ENCODE results near the gene PCP2. TPM values are rescaled to one million over a fixed set of nuclear protein-coding genes. Genes with fewer than 3 reads are reported as not detected.

PCP2 gene
- polyA plus RNA-seq, 2 of the 4 experiments (the other 2 are of a cell fraction): 0.19 TPM; not detected in 1

DNA sequence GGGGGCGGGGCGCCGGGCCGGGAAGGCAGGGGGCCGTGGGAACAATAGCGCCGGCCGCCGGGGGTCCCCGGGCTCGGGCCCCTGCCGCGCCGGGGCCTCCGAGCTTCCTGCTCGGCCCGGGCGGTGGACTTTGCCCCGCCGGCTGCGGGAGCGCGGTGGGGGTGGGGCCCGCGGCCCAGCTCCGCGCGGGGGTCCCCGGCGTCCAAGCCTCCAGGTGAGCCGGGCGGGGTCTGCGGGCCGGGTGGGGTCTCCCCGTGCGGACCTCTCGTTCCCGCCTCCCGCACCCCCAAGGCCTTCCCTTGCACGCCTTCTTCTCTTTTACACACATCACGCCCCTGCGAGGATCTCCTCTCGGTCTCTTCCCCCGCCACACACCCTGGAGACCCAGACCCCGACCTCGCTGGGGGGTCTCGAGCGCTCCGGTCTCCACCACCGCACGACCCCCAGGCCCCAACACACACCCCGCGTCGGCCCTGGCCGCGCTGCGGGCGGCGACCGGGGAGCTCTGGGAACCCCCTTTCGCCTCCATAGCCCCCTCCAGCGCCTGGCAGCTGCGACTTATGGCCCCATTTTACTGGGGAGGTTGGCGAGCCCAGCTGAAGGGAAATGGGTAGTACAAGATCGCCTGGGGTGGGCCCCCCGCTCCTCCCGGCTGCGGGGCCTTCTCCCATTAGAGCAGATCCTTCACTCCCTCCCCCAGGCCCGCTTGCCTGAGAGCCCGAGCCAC lies 37.1 kb downstream of the PCP2 start (continued):
- TF ChIP-seq PBX3 (IDR thresholded peaks at IDR 0.05) (no peak), MAFK (IDR thresholded peaks at IDR 0.05; ENCODE audit: partially characterized antibody) (no peak)
- TF ChIP-seq, protein P1, sequence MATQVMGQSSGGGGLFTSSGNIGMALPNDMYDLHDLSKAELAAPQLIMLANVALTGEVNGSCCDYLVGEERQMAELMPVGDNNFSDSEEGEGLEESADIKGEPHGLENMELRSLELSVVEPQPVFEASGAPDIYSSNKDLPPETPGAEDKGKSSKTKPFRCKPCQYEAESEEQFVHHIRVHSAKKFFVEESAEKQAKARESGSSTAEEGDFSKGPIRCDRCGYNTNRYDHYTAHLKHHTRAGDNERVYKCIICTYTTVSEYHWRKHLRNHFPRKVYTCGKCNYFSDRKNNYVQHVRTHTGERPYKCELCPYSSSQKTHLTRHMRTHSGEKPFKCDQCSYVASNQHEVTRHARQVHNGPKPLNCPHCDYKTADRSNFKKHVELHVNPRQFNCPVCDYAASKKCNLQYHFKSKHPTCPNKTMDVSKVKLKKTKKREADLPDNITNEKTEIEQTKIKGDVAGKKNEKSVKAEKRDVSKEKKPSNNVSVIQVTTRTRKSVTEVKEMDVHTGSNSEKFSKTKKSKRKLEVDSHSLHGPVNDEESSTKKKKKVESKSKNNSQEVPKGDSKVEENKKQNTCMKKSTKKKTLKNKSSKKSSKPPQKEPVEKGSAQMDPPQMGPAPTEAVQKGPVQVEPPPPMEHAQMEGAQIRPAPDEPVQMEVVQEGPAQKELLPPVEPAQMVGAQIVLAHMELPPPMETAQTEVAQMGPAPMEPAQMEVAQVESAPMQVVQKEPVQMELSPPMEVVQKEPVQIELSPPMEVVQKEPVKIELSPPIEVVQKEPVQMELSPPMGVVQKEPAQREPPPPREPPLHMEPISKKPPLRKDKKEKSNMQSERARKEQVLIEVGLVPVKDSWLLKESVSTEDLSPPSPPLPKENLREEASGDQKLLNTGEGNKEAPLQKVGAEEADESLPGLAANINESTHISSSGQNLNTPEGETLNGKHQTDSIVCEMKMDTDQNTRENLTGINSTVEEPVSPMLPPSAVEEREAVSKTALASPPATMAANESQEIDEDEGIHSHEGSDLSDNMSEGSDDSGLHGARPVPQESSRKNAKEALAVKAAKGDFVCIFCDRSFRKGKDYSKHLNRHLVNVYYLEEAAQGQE (IDR thresholded peaks at IDR 0.05): no peak

- FAIRE-seq (no peak), DNase-seq (ENCODE audit: low read depth in 1 of 2, low spot score in 1 of 2) (peak in 1 of 2 experiments; percentile 17), ATAC-seq (peak; percentile 75 to 86)
- H3K4me1 ChIP-seq: 0 out of 3 replicates have a peak, but pooled peaks cover 5% of the 10 kb centered on the region
- no peak for TF ChIP-seq MAZ (IDR thresholded peaks at IDR 0.05; ENCODE audit: borderline replicate concordance, low read depth, low read length)
- no peak for TF ChIP-seq CHD4 (IDR thresholded peaks at IDR 0.05; ENCODE audit: borderline replicate concordance)
- TF ChIP-seq HDAC2 (IDR thresholded peaks at IDR 0.05): no peak
- no peak for TF ChIP-seq SREBF2 (IDR thresholded peaks at IDR 0.05)
- no peak for TF ChIP-seq SMC3 (IDR thresholded peaks at IDR 0.05)
- TF ChIP-seq, protein P2, sequence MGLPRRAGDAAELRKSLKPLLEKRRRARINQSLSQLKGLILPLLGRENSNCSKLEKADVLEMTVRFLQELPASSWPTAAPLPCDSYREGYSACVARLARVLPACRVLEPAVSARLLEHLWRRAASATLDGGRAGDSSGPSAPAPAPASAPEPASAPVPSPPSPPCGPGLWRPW (IDR thresholded peaks at IDR 0.05): no peak
- no peak for TF ChIP-seq KDM5A (IDR thresholded peaks at IDR 0.05)
- TF ChIP-seq ESRRA (IDR thresholded peaks at IDR 0.05; ENCODE audit: borderline replicate concordance, low read length): no peak
- TF ChIP-seq HOXB13 (CRISPR knock-in tag; IDR thresholded peaks at IDR 0.05; ENCODE audit: low read depth): no peak
- no peak for TF ChIP-seq PBX3 (IDR thresholded peaks at IDR 0.05)
- no peak for TF ChIP-seq CBX2 (IDR thresholded peaks at IDR 0.05; ENCODE audit: borderline replicate concordance, low read depth)
- TF ChIP-seq EHF (CRISPR knock-in tag; IDR thresholded peaks at IDR 0.05): no peak
- TF ChIP-seq RFX5 (IDR thresholded peaks at IDR 0.05): no peak
- TF ChIP-seq NFE2L2 (conservative IDR thresholded peaks at IDR 0.05; ENCODE audit: low read length): no peak
- TF ChIP-seq CBX8 (IDR thresholded peaks at IDR 0.05): no peak
- no peak for TF ChIP-seq ZNF302 (CRISPR knock-in tag; IDR thresholded peaks at IDR 0.05)
- TF ChIP-seq JUNB (IDR thresholded peaks at IDR 0.05): no peak
- no peak for TF ChIP-seq ZFP36 (IDR thresholded peaks at IDR 0.05; ENCODE audit: borderline replicate concordance, partially characterized antibody)
- peak within 1 kb of the TSS; percentile 93 for H3K4me2 ChIP-seq
- no peaks in the 10 kb centered on the region for H3K9me3 ChIP-seq
- H3K4me3 ChIP-seq: peak within 1 kb of the TSS; percentile 85
- no CpG with 5 or more reads among the region's 78 CpGs for WGBS (ENCODE audit: missing lambda C conversion rate)
- peak within 1 kb of the TSS; percentile 80 to 91 for H3K27ac ChIP-seq
- CTCF ChIA-PET: interaction anchor here (0.6 to 4.0 kb wide), 3 partner anchors 12 to 74 kb away, joined by 3 to 26 read pairs (median 13); no protein-coding TSS in a partner anchor
- POLR2A ChIA-PET: no interaction called here
Measured at GRCh38 chr19:7595466-7596133, 37.9 kb downstream of the PCP2 start, which contains the start of gene CAMSAP3. Gene CAMSAP3, plus strand, starts transcription at chr19:7595863. Its CDS starts 140 bp downstream, at chr19:7596003.

Data from A549 (cell line).